B cell (primary cell): ENCODE data around the gene OVCA2. TPM values are rescaled to one million over a fixed set of nuclear protein-coding genes. Genes with fewer than 3 reads are reported as not detected.
A peak's percentile ranks its signal among the peaks of the same experiment; 100 is the strongest.

Experiments used
- ATAC-seq: fragments of 200-7000 bp; cut with Tn5 transposase; one replicate; pipeline ENCODE4 v1.10.0; 2021; ENCODE audit warnings: low read depth, mild to moderate bottlenecking, moderate number of reproducible peaks, moderate library complexity
- CTCF ChIA-PET: fragments of 350-600 bp; sonication (Branson Sonifier 250); formaldehyde crosslinking; loops from one replicate; lab custom pipeline; 2021; ENCODE audit warnings: antibody characterized with exemption, inconsistent platforms; lab: Charles Lee
- POLR2A ChIA-PET: fragments of 350-600 bp; sonication (Branson Sonifier 250); formaldehyde crosslinking; loops from one replicate; lab custom pipeline; 2021; ENCODE audit warnings: antibody characterized with exemption; lab: Charles Lee
- DNase-seq: peaks from one replicate; pipeline ENCODE4 v3.0.0; 2013
- H2AFZ ChIP-seq: 2 replicates; pipeline ENCODE4 v1.6.1; 2012; ENCODE audit warnings: mild to moderate bottlenecking, low read depth, low read length; ENCODE audit not compliant: insufficient read depth, poor library complexity, severe bottlenecking
- H3K27ac ChIP-seq, 2 donors: 1 replicate in 1 of 2; 2 replicates in 1 of 2; pipeline ENCODE4 v1.5.1; 2012 to 2013; ENCODE audit warnings: low read length in 2 of 2, mild to moderate bottlenecking in 2 of 2, moderate library complexity in 1 of 2
- H3K27me3 ChIP-seq, 4 experiments: fragments of 200-600 bp in 1 of 4; sonication (generic) in 1 of 4; replicated peaks in 1 of 4; 1 replicate in 2 of 4; 2 replicates in 2 of 4; pipeline versions ENCODE4 v1.6.1 to v1.7.0; 2013 to 2016; ENCODE audit warnings: low read length in 3 of 4, mild to moderate bottlenecking in 2 of 4, mixed read lengths in 1 of 4, moderate library complexity in 1 of 4; ENCODE audit not compliant: insufficient read depth in 4 of 4, control insufficient read depth in 3 of 4; ENCODE audit errors: control extremely low read depth in 1 of 4
- H3K36me3 ChIP-seq, 2 experiments: replicated peaks in 1 of 2; 1 replicate in 1 of 2; 2 replicates in 1 of 2; pipeline versions ENCODE4 v1.6.1 to v1.7.1; 2013; ENCODE audit warnings: low read length in 1 of 2; ENCODE audit not compliant: insufficient read depth in 2 of 2, control insufficient read depth in 1 of 2; ENCODE audit errors: control extremely low read depth in 1 of 2, extremely low read depth in 1 of 2
- H3K4me1 ChIP-seq, 2 donors: fragments of 200-600 bp in 1 of 2; sonication (generic) in 1 of 2; 1 replicate in 1 of 2; 2 replicates in 1 of 2; pipeline versions ENCODE4 v1.5.1 to v1.6.1; 2013 to 2017; ENCODE audit warnings: low read length in 2 of 2; ENCODE audit not compliant: control insufficient read depth in 2 of 2, insufficient read depth in 2 of 2
- H3K4me2 ChIP-seq: replicated peaks from 2 replicates; pipeline ENCODE3; 2012; ENCODE audit warnings: mild to moderate bottlenecking, low read depth, low read length; ENCODE audit not compliant: poor library complexity, severe bottlenecking
- H3K4me3 ChIP-seq, 5 experiments: fragments of 200-600 bp in 1 of 5; sonication (generic) in 1 of 5; 1 replicate in 3 of 5; 2 replicates in 2 of 5; pipeline versions ENCODE4 v1.5.1 to v1.7.0; 2011 to 2016; ENCODE audit warnings: low read length in 4 of 5, mild to moderate bottlenecking in 4 of 5, low read depth in 2 of 5, control low read depth in 1 of 5, moderate library complexity in 1 of 5; ENCODE audit not compliant: insufficient read depth in 1 of 5; ENCODE audit errors: control extremely low read depth in 1 of 5, extremely low read depth in 1 of 5
- H3K79me2 ChIP-seq: fragments of 200-600 bp; sonication (generic); one replicate; pipeline ENCODE4 v1.6.0; 2016; ENCODE audit warnings: low read length; ENCODE audit not compliant: control insufficient read depth, insufficient read depth
- H3K9ac ChIP-seq: fragments of 200-600 bp; sonication (generic); 2 replicates; pipeline ENCODE4 v1.6.1; 2017; ENCODE audit warnings: mild to moderate bottlenecking, low read length, moderate library complexity
- H3K9me3 ChIP-seq, 3 donors: one replicate each; pipeline versions ENCODE4 v1.6.1 to v1.7.1; 2013; ENCODE audit warnings: low read length in 2 of 3; ENCODE audit not compliant: control insufficient read depth in 2 of 3, insufficient read depth in 1 of 3; ENCODE audit errors: control extremely low read depth in 1 of 3
- H4K20me1 ChIP-seq: 2 replicates; pipeline ENCODE4 v1.6.0; 2012; ENCODE audit warnings: mild to moderate bottlenecking, low read length; ENCODE audit not compliant: insufficient read depth, control insufficient read depth, poor library complexity, severe bottlenecking
- H3K27ac Mint-ChIP-seq: one replicate; pipeline ENCODE4 v1.8.0; 2021; ENCODE audit warnings: mixed read lengths
- H3K27me3 Mint-ChIP-seq: one replicate; pipeline ENCODE4 v1.8.0; 2021; ENCODE audit warnings: mixed read lengths
- H3K4me1 Mint-ChIP-seq: one replicate; pipeline ENCODE4 v1.8.0; 2021; ENCODE audit warnings: mixed read lengths
- H3K4me3 Mint-ChIP-seq: one replicate; pipeline ENCODE4 v1.8.0; 2021; ENCODE audit warnings: mixed read lengths
- H3K9me3 Mint-ChIP-seq: one replicate; pipeline ENCODE4 v1.8.0; 2022; ENCODE audit warnings: mixed read lengths; ENCODE audit not compliant: insufficient read depth
- CTCF ChIP-seq: fragments of 200-600 bp; IDR thresholded peaks from one replicate; pipeline ENCODE4 v1.8.0; 2022; ENCODE audit warnings: antibody characterized with exemption, mild to moderate bottlenecking
- EZH2 ChIP-seq: IDR thresholded peaks from 2 replicates; pipeline ENCODE4 v1.6.1; 2012; ENCODE audit warnings: borderline replicate concordance, low read depth, mild to moderate bottlenecking, moderate library complexity, low read length; ENCODE audit not compliant: insufficient read depth, poor library complexity, severe bottlenecking
- WGBS: methylation state at CpG from one replicate; pipeline ENCODE4 v1.1.5; 2013; ENCODE audit warnings: missing lambda C conversion rate; ENCODE audit not compliant: insufficient coverage; 5-methylcytosine and 5-hydroxymethylcytosine counted together
- intact Hi-C: fragments of 100-400 bp; cut with micrococcal nuclease; formaldehyde crosslinking; loops from one replicate; pipeline ENCODE4 v1.10.0; 2022
- polyA plus RNA-seq: library from polyadenylated mRNA; depleted of rRNA; stranded (reverse); fragments of >200 nt; gene quantifications from 2 replicates; pipeline ENCODE4 v1.2.3, GENCODE V29; 2012
- total RNA-seq, 2 donors: library from RNA; stranded (reverse); fragments of 120-200 nt in 1 of 2; gene quantifications; 1 replicate in 1 of 2; 2 replicates in 1 of 2; pipeline versions ENCODE4 v1.2.3 to v1.2.4, GENCODE V29; 2013 to 2022

The OVCA2 gene
- total and polyA plus RNA-seq, 2 donors (not counting 1 experiment from before 2014, with no cell fraction given) = 23.2 to 43.9 TPM

- Histone ChIP-seq H3K4me2 (no peak overlapping the region), H3K9me3 (no peaks in the 10 kb centered on the region), H4K20me1 (no peaks in the 10 kb centered on the region), H3K36me3 (peaks cover 0 to 28% of the 10 kb centered on the region in 2 experiments), H3K27ac (peak overlapping the region in 1 of 2 donors; percentile 9), H2AFZ (no peak overlapping the region), H3K4me3 (no peak overlapping the region), H3K79me2 (no peaks in the 10 kb centered on the region), H3K9ac (no peak overlapping the region), H3K4me1 (peaks cover 30 to 44% of the 10 kb centered on the region in 2 donors), H3K27me3 (no peaks in the 10 kb centered on the region)
- 21% methylated on average over 7 of the region's 7 CpGs for whole genome bisulfite sequencing
- Mint-ChIP-seq H3K4me3 (no peak overlapping the region), H3K9me3 (no peaks in the 10 kb centered on the region), H3K27me3 (no peaks in the 10 kb centered on the region), H3K27ac (peak overlapping the region; percentile 64), H3K4me1 (peaks cover 47% of the 10 kb centered on the region)
- CTCF ChIA-PET = interaction anchor here (0.9 to 2.4 kb wide), 3 partner anchors 19 to 161 kb away, joined by 3 to 7 read pairs (median 3); no protein-coding TSS in a partner anchor
- TF ChIP-seq CTCF (no peak), EZH2 (no peak)
- POLR2A ChIA-PET = interaction anchor here (0.6 kb wide), 1 partner anchor 257 kb away, joined by 4 read pairs; no protein-coding TSS in a partner anchor
- no peak for ATAC-seq
- intact Hi-C loops = loop anchor here (10.0 kb wide), 1 partner anchor 51 kb away; no protein-coding TSS in a partner anchor
- peak; percentile 42 for DNase-seq
Observed at GRCh38 chr17:2083613-2084035, 41.8 kb downstream of the OVCA2 start.

GRCh38 chr17:2084036-2084765 is 42.4 kb downstream of the OVCA2 start:
- intact Hi-C loops = loop anchor here (10.0 kb wide), 1 partner anchor 51 kb away; no protein-coding TSS in a partner anchor
- Mint-ChIP-seq H3K27me3 (no peaks in the 10 kb centered on the region), H3K4me3 (no peak overlapping the region), H3K27ac (no peak overlapping the region), H3K9me3 (no peaks in the 10 kb centered on the region), H3K4me1 (peaks cover 53% of the 10 kb centered on the region)
- ATAC-seq (no peak), DNase-seq (no peak)
- 72% methylated on average over 3 of the region's 8 CpGs for WGBS
- Histone ChIP-seq H3K36me3 (peaks cover 0 to 26% of the 10 kb centered on the region in 2 experiments), H4K20me1 (no peaks in the 10 kb centered on the region), H3K27me3 (no peaks in the 10 kb centered on the region), H3K9ac (no peak overlapping the region), H3K4me2 (no peak overlapping the region), H2AFZ (no peak overlapping the region), H3K4me1 (peaks cover 36 to 50% of the 10 kb centered on the region in 2 donors), H3K27ac (peak overlapping the region in 1 of 2 donors; percentile 9), H3K4me3 (no peak overlapping the region), H3K79me2 (no peaks in the 10 kb centered on the region), H3K9me3 (no peaks in the 10 kb centered on the region)
- CTCF ChIA-PET = interaction anchor here (0.5 to 2.4 kb wide), 4 partner anchors 20 to 175 kb away, joined by 3 to 7 read pairs (median 3); no protein-coding TSS in a partner anchor
- POLR2A ChIA-PET = interaction anchor here (0.6 kb wide), 2 partner anchors 256 to 515 kb away, joined by 4 to 6 read pairs; no protein-coding TSS in a partner anchor
- TF ChIP-seq CTCF (no peak), EZH2 (no peak)
